HepG2 (cell line): ENCODE data around the gene ODC1. TPM values are rescaled to one million over a fixed set of nuclear protein-coding genes. Genes with fewer than 3 reads are reported as not detected.

Experiments used
- ATAC-seq: fragments of 200-7000 bp; cut with Tn5 transposase; 3 replicates; pipeline ENCODE4 v1.9.1; 2020; ENCODE audit warnings: mild to moderate bottlenecking, moderate library complexity
- BruUV-seq: library from RNA; stranded (reverse); fragments of 400-500 nt; replicated peaks from 2 replicates; lab custom pipeline; 2021; lab: Mats Ljungman, UMichigan
- CTCF ChIA-PET: fragments of 300-600 bp; formaldehyde crosslinking; extraction: SDS; loops from one replicate; lab custom pipeline; 2021; ENCODE audit warnings: low total read pairs, inconsistent platforms, low intra/inter-chr PET ratio; lab: Yijun Ruan, JAX
- POLR2A ChIA-PET: fragments of 350-600 bp; sonication (Branson Sonifier 250); formaldehyde crosslinking; loops from one replicate; lab custom pipeline; 2020; ENCODE audit warnings: antibody characterized with exemption, inconsistent platforms; lab: Yijun Ruan, JAX
- DNase-seq: peaks from one replicate; pipeline ENCODE4 v3.0.0-alpha.2; 2015; ENCODE audit warnings: low spot score
- FAIRE-seq: peaks from 3 replicates; lab custom pipeline; 2011; peaks lifted over from hg19 to GRCh38; lab: Jason Lieb, UNC
- H2AFZ ChIP-seq: one replicate; pipeline ENCODE4 v1.6.1; 2011; ENCODE audit warnings: low read length, inconsistent platforms
- H3K27ac ChIP-seq: fragments of 300-600 bp; 3 replicates; pipeline ENCODE4 v1.8.0; 2011; ENCODE audit warnings: mixed run types, mild to moderate bottlenecking, mixed read lengths, low read length, inconsistent platforms; ENCODE audit not compliant: insufficient read depth; ENCODE audit errors: extremely low read length
- H3K27me3 ChIP-seq, 2 experiments: fragments of 200-600 bp in 1 of 2; 2 replicates in 1 of 2; 3 replicates in 1 of 2; pipeline versions ENCODE4 v1.6.0 to v1.8.0; 2011; ENCODE audit warnings: low read length in 2 of 2, mild to moderate bottlenecking in 2 of 2, moderate library complexity in 2 of 2, inconsistent platforms in 1 of 2; ENCODE audit not compliant: insufficient read depth in 2 of 2, control insufficient read depth in 1 of 2
- H3K36me3 ChIP-seq, 2 experiments: fragments of 200-600 bp in 1 of 2; replicated peaks in 1 of 2; 2 replicates in 1 of 2; 3 replicates in 1 of 2; pipeline versions ENCODE4 v1.5.1 to v1.8.0; 2011; ENCODE audit warnings: low read length in 2 of 2, inconsistent platforms in 1 of 2; ENCODE audit not compliant: insufficient read depth in 2 of 2, control insufficient read depth in 1 of 2
- H3K4me1 ChIP-seq: 2 replicates; pipeline ENCODE4 v1.5.1; 2012; ENCODE audit warnings: low read length, inconsistent platforms; ENCODE audit not compliant: insufficient read depth
- H3K4me2 ChIP-seq: 2 replicates; pipeline ENCODE4 v1.6.0; 2011; ENCODE audit warnings: low read depth, low read length, inconsistent platforms
- H3K4me3 ChIP-seq, 3 experiments: fragments of 200-600 bp in 1 of 3; sonication (generic), shearing (Covaris generic) in 1 of 3; replicated peaks in 1 of 3; 2 replicates each; pipeline ENCODE4 v1.5.1; 2011 to 2016; ENCODE audit warnings: low read length in 3 of 3, inconsistent platforms in 2 of 3, low read depth in 2 of 3, mild to moderate bottlenecking in 2 of 3, control low read depth in 1 of 3, mixed read lengths in 1 of 3; ENCODE audit not compliant: insufficient read depth in 1 of 3
- H3K79me2 ChIP-seq: one replicate; pipeline ENCODE4 v1.6.1; 2011; ENCODE audit warnings: low read length, inconsistent platforms; ENCODE audit not compliant: insufficient read depth
- H3K9ac ChIP-seq: 2 replicates; pipeline ENCODE4 v1.6.0; 2011; ENCODE audit warnings: mild to moderate bottlenecking, low read depth, low read length, inconsistent platforms; ENCODE audit not compliant: insufficient read depth
- H3K9me3 ChIP-seq: 2 replicates; pipeline ENCODE4 v1.5.1; 2012; ENCODE audit warnings: mild to moderate bottlenecking, low read length
- H4K20me1 ChIP-seq: 2 replicates; pipeline ENCODE4 v1.6.0; 2011; ENCODE audit warnings: inconsistent platforms, mild to moderate bottlenecking, low read length, moderate library complexity; ENCODE audit not compliant: insufficient read depth
- AKNA ChIP-seq: sonication (generic); formaldehyde crosslinking; IDR thresholded peaks from 2 replicates; pipeline ENCODE4 v1.4.0; 2020; ENCODE audit warnings: missing genetic modification reagents, borderline replicate concordance
- BCL6 ChIP-seq: IDR thresholded peaks from 2 replicates; pipeline ENCODE4 v1.6.1; 2016; ENCODE audit warnings: missing genetic modification reagents, missing compliant biosample characterization
- GFI1 ChIP-seq: sonication (generic); formaldehyde crosslinking; IDR thresholded peaks from 2 replicates; pipeline ENCODE4 v1.5.0; 2020; ENCODE audit warnings: missing genetic modification reagents, mild to moderate bottlenecking, borderline replicate concordance
- KLF6 ChIP-seq: IDR thresholded peaks from 2 replicates; pipeline ENCODE4 v1.8.0; 2016; ENCODE audit warnings: missing biosample characterization, missing genetic modification reagents
- MTF2 ChIP-seq: sonication (generic); formaldehyde crosslinking; IDR thresholded peaks from 2 replicates; pipeline ENCODE4 v1.5.0; 2020; ENCODE audit warnings: missing genetic modification reagents, borderline replicate concordance
- NFE2L2 ChIP-seq: fragments of 150-350 bp; IDR thresholded peaks from 2 replicates; pipeline ENCODE4 v1.6.1; 2014; ENCODE audit warnings: low read length
- PRDM15 ChIP-seq: sonication (generic); formaldehyde crosslinking; IDR thresholded peaks from 2 replicates; pipeline ENCODE4 v1.4.0; 2020; ENCODE audit warnings: missing genetic modification reagents
- SALL1 ChIP-seq: sonication (generic); formaldehyde crosslinking; IDR thresholded peaks from 2 replicates; pipeline ENCODE4 v1.8.0; 2022; ENCODE audit warnings: mild to moderate bottlenecking, missing genetic modification reagents
- SIX4 ChIP-seq: sonication (generic); formaldehyde crosslinking; IDR thresholded peaks from 2 replicates; pipeline ENCODE4 v1.4.0; 2020; ENCODE audit warnings: missing genetic modification reagents
- ZNF225 ChIP-seq: sonication (generic); formaldehyde crosslinking; IDR thresholded peaks from 2 replicates; pipeline ENCODE4 v1.4.0; 2020; ENCODE audit warnings: mild to moderate bottlenecking, missing genetic modification reagents
- ZNF292 ChIP-seq: sonication (generic); formaldehyde crosslinking; IDR thresholded peaks from 2 replicates; pipeline ENCODE4 v1.8.1; 2022; ENCODE audit warnings: mild to moderate bottlenecking, low read depth, missing genetic modification reagents, borderline replicate concordance
- ZNF501 ChIP-seq: sonication (generic); formaldehyde crosslinking; IDR thresholded peaks from 2 replicates; pipeline ENCODE4 v1.5.1; 2020; ENCODE audit warnings: mild to moderate bottlenecking, moderate library complexity, missing genetic modification reagents
- ZNF7 ChIP-seq: IDR thresholded peaks from 2 replicates; pipeline ENCODE4 v1.6.1; 2016; ENCODE audit warnings: missing biosample characterization, missing genetic modification reagents
- ZXDC ChIP-seq: sonication (generic); formaldehyde crosslinking; IDR thresholded peaks from 2 replicates; pipeline ENCODE4 v1.5.0; 2020; ENCODE audit warnings: mild to moderate bottlenecking, missing genetic modification reagents
- WGBS: methylation state at CpG from one replicate; pipeline ENCODE4 v1.1.6; 2017; ENCODE audit warnings: low lambda C conversion rate; 5-methylcytosine and 5-hydroxymethylcytosine counted together
- in situ Hi-C: cut with HindIII; loops from 2 replicates; pipeline ENCODE4 v1.10.0; 2017; ENCODE audit warnings: low pct_unique_long_range_greater_than_20kb; ENCODE audit not compliant: extremely low pct_ligation_motif_present
- intact Hi-C: fragments of 100-400 bp; cut with micrococcal nuclease; formaldehyde crosslinking; loops from one replicate; pipeline ENCODE4 v1.10.0; 2022; ENCODE audit not compliant: unreplicated experiment
- polyA plus RNA-seq, 8 experiments: library from polyadenylated mRNA; depleted of rRNA in 3 of 8; stranded (reverse) in 7 of 8; unstranded in 1 of 8; fragments of >200 nt; fragmentation: Illumina TruSeq in 4 of 8; extraction: Trizol in 4 of 8; gene quantifications; 2 replicates each; pipeline versions ENCODE4 v1.2.1 to v1.2.3, GENCODE V29; 2011 to 2016; ENCODE audit warnings: low read depth in 4 of 8, missing spikeins in 1 of 8, mixed read lengths in 1 of 8; ENCODE audit not compliant: insufficient read depth in 1 of 8
- total RNA-seq, 5 experiments: library from RNA; depleted of rRNA; stranded (reverse); fragments of >200 nt; fragmentation: Illumina TruSeq; extraction: Trizol; gene quantifications; 2 replicates each; pipeline ENCODE4 v1.2.3, GENCODE V29; 2016; ENCODE audit warnings: low read depth in 1 of 5

The ODC1 gene
- total and polyA plus RNA-seq, 2 of the 13 experiments (the other 11 are each of a cell fraction or from before 2014, with no cell fraction given), result 142 to 371 TPM

- no peaks in the 10 kb centered on the region for H3K79me2 ChIP-seq
- BruUV-seq, result no TSS peak
- H3K4me1 ChIP-seq, result peaks cover 19% of the 10 kb centered on the region; the same call in 1 of the 2 replicates
- H3K27ac ChIP-seq, result no peak overlapping the region
- ChIA-PET CTCF (no interaction called here), POLR2A (no interaction called here)
- no peak overlapping the region; the same call in 1 of the 2 replicates for H3K4me2 ChIP-seq
- in situ Hi-C loops (no loop called here), intact Hi-C loops (no loop called here)
- H3K9ac ChIP-seq, result no peak overlapping the region
- no peak overlapping the region for H2AFZ ChIP-seq
- no peaks in the 10 kb centered on the region for H4K20me1 ChIP-seq
- H3K4me3 ChIP-seq, result no peak overlapping the region; a peak in 1 of 6 replicates
- no peaks in the 10 kb centered on the region for H3K9me3 ChIP-seq
- DNase-seq (peak; percentile 52), FAIRE-seq (no peak), ATAC-seq (peak; percentile 54)
- 13% methylated on average over 18 of the region's 24 CpGs for WGBS
- no peaks in the 10 kb centered on the region for H3K36me3 ChIP-seq
- H3K27me3 ChIP-seq, result peaks cover 23 to 91% of the 10 kb centered on the region in 2 experiments; a peak in 4 of 5 replicates
- TF ChIP-seq ZNF292 (CRISPR knock-in tag) (no peak), BCL6 (CRISPR knock-in tag) (0 out of 2 replicates have a peak, but pooled peaks have one; percentile 6), ZNF501 (0 out of 2 replicates have a peak, but pooled peaks have one; percentile 25), SIX4 (CRISPR knock-in tag) (no peak), ZXDC (CRISPR knock-in tag) (0 out of 2 replicates have a peak, but pooled peaks have one; percentile 53), KLF6 (no peak), GFI1 (CRISPR knock-in tag) (no peak), AKNA (no peak), NFE2L2 (no peak), ZNF225 (CRISPR knock-in tag) (no peak), ZNF7 (CRISPR knock-in tag) (no peak), PRDM15 (no peak), SALL1 (peak; percentile 43; the same call in 1 of the 2 replicates), MTF2 (CRISPR knock-in tag) (peak; percentile 48; the same call in 1 of the 2 replicates)
Observed at GRCh38 chr2:10497797-10498251, 49.7 kb upstream of the ODC1 start.
